A673 (cell line): ENCODE results near the gene CDH23.

Experiments
- CTCF ChIP-seq: fragments of 300-800, 200-600 bp; sonication (generic); conservative IDR thresholded peaks from 2 replicates; pipeline ENCODE4 v1.5.1; 2017; ENCODE audit warnings: low read depth, mild to moderate bottlenecking, antibody characterized with exemption, low read length, moderate library complexity, mixed read lengths
- EZH2 ChIP-seq: fragments of 200-600 bp; sonication (generic); IDR thresholded peaks from 2 replicates; pipeline ENCODE4 v1.6.1; 2017; ENCODE audit warnings: borderline replicate concordance, low read depth, mild to moderate bottlenecking, mixed read lengths, antibody characterized with exemption, low read length; ENCODE audit not compliant: poor library complexity, severe bottlenecking

- TF ChIP-seq CTCF (no peak), EZH2 (no peak)
These were observed 158.0 kb downstream of the CDH23 start for GRCh38 chr10:71554671-71555070.
